ENCODE results near the gene SCAP.

Gene SCAP

GRCh38 chr3:47416041-47416440 is 59.7 kb downstream of the SCAP start:
- no peak overlapping the region for H3K27ac ChIP-seq (ENCODE audit: extremely low read depth, low read depth, low read length)
- no peak overlapping the region for H3K4me3 ChIP-seq (ENCODE audit: low read depth, low read length)
- POLR2A ChIA-PET, result no interaction called here
- H3K9me3 ChIP-seq (ENCODE audit: control insufficient read depth, insufficient read depth, low read depth, low read length), result no peaks in the 10 kb centered on the region
- peaks cover 0 to 87% of the 10 kb centered on the region in 2 experiments; a peak in 1 of 3 replicates for H3K36me3 ChIP-seq (ENCODE audit: control insufficient read depth in 2 of 2, insufficient read depth in 1 of 2, low read length in 2 of 2)
- CTCF ChIA-PET, result interaction anchor here (1.0 to 1.3 kb wide), 2 partner anchors 9 to 68 kb away, joined by 3 to 4 read pairs; no protein-coding TSS in a partner anchor
- no peak for TF ChIP-seq PRDM1 (tag by site-specific recombination; IDR thresholded peaks at IDR 0.05)
- TF ChIP-seq ZNF747 (tag by site-specific recombination; IDR thresholded peaks at IDR 0.05), result no peak
- TF ChIP-seq ZBTB8A (tag by site-specific recombination; IDR thresholded peaks at IDR 0.05), result no peak
- TF ChIP-seq ZBTB17 (tag by site-specific recombination; IDR thresholded peaks at IDR 0.05), result no peak
- TF ChIP-seq SP2 (tag by site-specific recombination; IDR thresholded peaks at IDR 0.05), result no peak
- no peak for TF ChIP-seq SCRT2 (tag by site-specific recombination; IDR thresholded peaks at IDR 0.05)
- TF ChIP-seq, protein P1, sequence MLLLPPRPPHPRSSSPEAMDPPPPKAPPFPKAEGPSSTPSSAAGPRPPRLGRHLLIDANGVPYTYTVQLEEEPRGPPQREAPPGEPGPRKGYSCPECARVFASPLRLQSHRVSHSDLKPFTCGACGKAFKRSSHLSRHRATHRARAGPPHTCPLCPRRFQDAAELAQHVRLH (tag by site-specific recombination; IDR thresholded peaks at IDR 0.05), result no peak
- TF ChIP-seq CTCF (tag by site-specific recombination; IDR thresholded peaks at IDR 0.05), result no peak
- TF ChIP-seq ZNF248 (tag by site-specific recombination; IDR thresholded peaks at IDR 0.05), result no peak
- no peak for TF ChIP-seq GLI4 (tag by site-specific recombination; IDR thresholded peaks at IDR 0.05)
- TF ChIP-seq KLF1 (tag by site-specific recombination; IDR thresholded peaks at IDR 0.05), result no peak
- TF ChIP-seq ZNF114 (tag by site-specific recombination; IDR thresholded peaks at IDR 0.05), result no peak
- H3K4me1 ChIP-seq (ENCODE audit: control insufficient read depth, insufficient read depth, low read length), result no peaks in the 10 kb centered on the region

DNA sequence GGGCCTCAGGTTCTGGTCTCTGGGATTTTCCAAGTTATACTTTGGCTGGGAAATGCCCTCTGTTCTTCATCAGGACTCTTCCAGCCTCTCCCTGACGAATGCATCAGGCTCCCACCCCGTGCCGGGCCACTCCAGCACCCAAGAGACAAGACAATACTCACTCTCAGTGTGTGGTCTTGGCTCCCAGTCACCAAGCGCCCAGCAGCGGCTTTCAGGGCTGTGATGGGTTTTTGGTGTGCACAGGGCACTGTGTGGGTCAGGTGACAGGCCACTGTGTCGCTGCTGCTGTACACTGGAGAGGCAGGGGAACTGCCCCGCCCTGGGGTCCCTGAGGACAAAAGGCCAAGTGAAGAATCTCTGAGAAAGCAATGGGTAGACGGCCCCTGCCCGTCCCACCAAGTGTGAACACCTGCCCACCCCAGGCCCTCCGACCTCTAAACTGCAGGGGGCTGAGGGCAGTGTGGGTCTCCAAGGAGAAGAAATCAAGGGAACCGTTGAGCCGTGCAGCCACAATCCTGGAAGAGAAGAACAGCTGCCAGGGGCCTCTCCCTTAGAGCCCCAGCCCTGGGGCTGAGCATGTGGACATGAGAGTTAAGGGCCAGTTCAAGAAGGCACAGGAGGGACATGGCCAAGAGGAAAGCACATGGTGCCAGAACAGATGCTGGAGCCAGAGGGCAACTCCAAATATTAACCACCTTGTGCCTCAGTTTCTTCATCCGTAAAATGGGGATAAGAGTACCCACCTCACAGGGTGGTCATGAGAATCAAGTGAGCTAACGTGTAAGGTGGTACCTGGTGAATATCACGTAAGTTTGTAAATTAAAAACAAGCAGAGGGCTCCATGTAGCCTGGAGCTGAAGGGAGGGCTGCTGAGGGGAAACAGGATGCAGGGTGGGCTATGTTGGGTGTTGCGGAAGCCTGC is 60.8 kb downstream of the SCAP start:
- POLR2A ChIA-PET, result no interaction called here
- H3K4me1 ChIP-seq (ENCODE audit: control insufficient read depth, insufficient read depth, low read length), result no peaks in the 10 kb centered on the region
- no peak overlapping the region for H3K4me3 ChIP-seq (ENCODE audit: low read depth, low read length)
- H3K27ac ChIP-seq (ENCODE audit: extremely low read depth, low read depth, low read length), result no peak overlapping the region
- TF ChIP-seq ZNF184 (tag by site-specific recombination; IDR thresholded peaks at IDR 0.05), result no peak
- no peak for TF ChIP-seq KLF17 (tag by site-specific recombination; IDR thresholded peaks at IDR 0.05)
- no peak for TF ChIP-seq ZNF555 (tag by site-specific recombination; conservative IDR thresholded peaks at IDR 0.05)
- no peak for TF ChIP-seq ZNF585B (tag by site-specific recombination; IDR thresholded peaks at IDR 0.05)
- no peak for TF ChIP-seq ZEB2 (tag by site-specific recombination; IDR thresholded peaks at IDR 0.05)
- TF ChIP-seq ELK4 (IDR thresholded peaks at IDR 0.05; ENCODE audit: borderline replicate concordance, low read depth, low read length), result no peak
- no peak for TF ChIP-seq ZNF785 (tag by site-specific recombination; IDR thresholded peaks at IDR 0.05)
- TF ChIP-seq GFI1B (tag by site-specific recombination; IDR thresholded peaks at IDR 0.05), result no peak
- no peak for TF ChIP-seq KLF7 (tag by site-specific recombination; IDR thresholded peaks at IDR 0.05; ENCODE audit: borderline replicate concordance)
- no peak for TF ChIP-seq ZNF626 (tag by site-specific recombination; IDR thresholded peaks at IDR 0.05)
- TF ChIP-seq ZNF707 (tag by site-specific recombination; IDR thresholded peaks at IDR 0.05), result no peak
- no peak for TF ChIP-seq ZNF426 (tag by site-specific recombination; IDR thresholded peaks at IDR 0.05)
- H3K9me3 ChIP-seq (ENCODE audit: control insufficient read depth, insufficient read depth, low read depth, low read length), result no peaks in the 10 kb centered on the region
- H3K36me3 ChIP-seq (ENCODE audit: control insufficient read depth in 2 of 2, insufficient read depth in 1 of 2, low read length in 2 of 2), result peaks cover 0 to 81% of the 10 kb centered on the region in 2 experiments; a peak in 1 of 3 replicates
- CTCF ChIA-PET, result interaction anchor here (0.7 to 1.3 kb wide), 2 partner anchors 8 to 10 kb away, joined by 4 read pairs; no protein-coding TSS in a partner anchor

Data from HEK293 (cell line).